Measurements from ENCODE around the gene LEMD1.
"Not testable (repeated sequence)": the region's sequence is repeated elsewhere in the genome, so short reads cannot be mapped to it uniquely, and the experiment has no call there.

The LEMD1 gene

DNA sequence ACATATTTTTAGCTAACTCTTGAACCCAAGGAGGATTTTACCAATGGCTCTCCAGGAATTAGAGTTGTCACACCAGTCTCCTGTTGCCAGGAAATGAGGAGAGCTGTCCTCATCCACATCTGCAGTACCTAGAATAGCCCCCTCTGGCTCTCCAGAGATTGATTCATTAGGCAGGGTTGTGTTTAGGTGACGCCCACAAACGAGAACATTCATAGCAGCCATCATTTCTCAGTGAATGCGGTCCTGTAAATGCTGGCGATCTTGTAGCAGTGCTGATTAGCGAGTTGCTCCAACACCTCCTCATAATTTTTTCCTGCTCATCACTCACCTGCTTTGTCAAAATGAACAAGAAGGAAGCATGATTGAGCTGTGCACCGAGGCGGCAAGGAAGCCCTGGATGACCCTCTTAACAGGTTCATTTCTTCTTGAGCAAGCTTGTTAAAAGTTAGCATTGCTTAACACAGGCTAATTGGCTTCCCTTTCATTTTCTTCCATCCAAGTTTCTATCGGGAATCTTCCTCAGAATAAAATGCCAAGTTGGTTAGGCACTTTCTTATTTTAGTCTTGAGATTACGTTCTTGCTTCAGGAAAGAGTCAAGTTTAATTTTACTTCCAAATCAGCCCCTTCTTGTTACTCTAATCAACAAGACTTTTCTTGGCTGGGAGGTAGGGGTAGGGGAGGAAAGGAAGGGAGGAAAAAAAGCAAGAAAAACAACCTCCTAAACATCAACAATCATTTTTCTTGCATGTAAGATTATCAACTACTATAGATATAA, 48.6 kb downstream of the LEMD1 start:
- H3K27ac ChIP-seq (ENCODE audit: low read depth in 2 of 2, low read length in 2 of 2), result no peak overlapping the region
- no peaks in the 10 kb centered on the region for H3K27me3 ChIP-seq (ENCODE audit: control insufficient read depth in 2 of 2, insufficient read depth in 2 of 2, low read length in 2 of 2)
- H3K9ac ChIP-seq (ENCODE audit: low read depth in 1 of 2, low read length in 2 of 2), result no peak overlapping the region
- H3K4me1 ChIP-seq (ENCODE audit: control insufficient read depth in 2 of 2, insufficient read depth in 2 of 2, low read length in 2 of 2), result peaks cover 0 to 4% of the 10 kb centered on the region in 2 donors
- no peaks in the 10 kb centered on the region for H3K9me3 ChIP-seq (ENCODE audit: control insufficient read depth in 2 of 2, low read length in 2 of 2)
- H3K4me3 ChIP-seq (ENCODE audit: low read length in 2 of 2), result no peak overlapping the region
- H3K36me3 ChIP-seq (ENCODE audit: control insufficient read depth in 2 of 2, insufficient read depth in 2 of 2, low read length in 2 of 2), result no peaks in the 10 kb centered on the region

DNA sequence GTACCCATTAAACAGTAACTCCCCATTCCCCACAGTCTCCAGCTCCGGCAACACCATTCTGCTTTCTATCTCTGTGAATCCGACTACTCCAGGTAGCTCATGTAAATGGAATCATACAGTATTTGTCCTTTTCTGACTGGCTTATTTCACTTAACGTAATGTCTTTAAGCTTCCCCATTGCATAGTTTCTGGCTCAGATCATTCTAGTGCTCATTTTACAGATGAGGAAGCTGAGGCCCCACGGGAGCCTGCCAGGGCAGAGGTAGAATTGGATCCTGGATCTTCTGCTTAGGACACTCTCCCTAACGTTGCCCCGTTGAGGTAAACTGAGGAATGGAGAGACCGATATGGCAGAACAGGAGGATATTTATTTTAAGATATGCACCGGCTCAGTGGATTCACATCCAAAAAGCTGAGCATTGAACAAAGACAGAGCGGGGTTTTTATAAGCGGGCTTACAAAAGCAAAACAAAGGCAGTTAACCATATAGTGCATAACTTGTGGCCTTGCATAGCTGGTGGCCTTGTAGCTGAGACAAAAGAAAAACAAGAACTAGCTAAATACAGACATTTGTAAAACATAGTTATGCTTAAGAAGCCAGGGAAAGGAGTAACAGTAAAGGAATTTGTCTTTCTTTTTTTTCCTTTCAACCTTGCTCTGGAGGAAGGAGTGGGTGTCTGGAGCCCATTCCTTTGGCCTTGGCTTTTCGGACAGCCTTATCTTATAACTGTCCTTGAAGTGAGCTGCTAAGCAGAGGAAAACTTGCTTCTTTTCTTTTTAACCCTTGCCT, 49.8 kb downstream of the LEMD1 start:
- Histone ChIP-seq H3K27me3 (ENCODE audit: control insufficient read depth in 2 of 2, insufficient read depth in 2 of 2, low read length in 2 of 2) (no peaks in the 10 kb centered on the region), H3K4me3 (ENCODE audit: low read length in 2 of 2) (no peak overlapping the region), H3K9me3 (ENCODE audit: control insufficient read depth in 2 of 2, low read length in 2 of 2) (no peaks in the 10 kb centered on the region), H3K36me3 (ENCODE audit: control insufficient read depth in 2 of 2, insufficient read depth in 2 of 2, low read length in 2 of 2) (no peaks in the 10 kb centered on the region), H3K27ac (ENCODE audit: low read depth in 2 of 2, low read length in 2 of 2) (no peak overlapping the region), H3K4me1 (ENCODE audit: control insufficient read depth in 2 of 2, insufficient read depth in 2 of 2, low read length in 2 of 2) (peaks cover 0 to 4% of the 10 kb centered on the region in 2 donors), H3K9ac (ENCODE audit: low read depth in 1 of 2, low read length in 2 of 2) (no peak overlapping the region)

DNA sequence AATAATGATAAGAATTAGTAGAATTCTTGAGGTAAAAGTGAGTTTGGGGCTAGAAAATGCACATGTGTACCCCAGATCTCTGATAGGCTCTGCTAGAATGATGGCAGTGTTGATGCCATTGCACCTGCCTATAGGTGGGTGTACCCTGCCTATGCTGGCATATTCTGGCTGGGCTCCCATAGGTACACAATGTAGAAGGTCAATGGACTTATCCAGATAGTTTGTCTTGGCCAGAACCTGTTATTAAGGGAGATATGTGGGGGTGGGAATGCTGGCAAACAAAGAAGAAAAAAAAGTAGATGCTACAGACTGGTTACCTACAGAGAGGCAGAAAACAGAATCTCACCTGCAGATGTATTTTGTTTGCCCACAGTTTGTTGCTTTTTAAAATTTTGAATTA, 51.1 kb downstream of the LEMD1 start:
- Histone ChIP-seq H3K4me1 (ENCODE audit: control insufficient read depth in 2 of 2, insufficient read depth in 2 of 2, low read length in 2 of 2) (peaks cover 1 to 6% of the 10 kb centered on the region in 2 donors), H3K9me3 (ENCODE audit: control insufficient read depth in 2 of 2, low read length in 2 of 2) (no peaks in the 10 kb centered on the region), H3K36me3 (ENCODE audit: control insufficient read depth in 2 of 2, insufficient read depth in 2 of 2, low read length in 2 of 2) (no peaks in the 10 kb centered on the region), H3K9ac (ENCODE audit: low read depth in 1 of 2, low read length in 2 of 2) (no peak overlapping the region), H3K27me3 (ENCODE audit: control insufficient read depth in 2 of 2, insufficient read depth in 2 of 2, low read length in 2 of 2) (no peaks in the 10 kb centered on the region), H3K27ac (ENCODE audit: low read depth in 2 of 2, low read length in 2 of 2) (no peak overlapping the region), H3K4me3 (ENCODE audit: low read length in 2 of 2) (no peak overlapping the region)

DNA sequence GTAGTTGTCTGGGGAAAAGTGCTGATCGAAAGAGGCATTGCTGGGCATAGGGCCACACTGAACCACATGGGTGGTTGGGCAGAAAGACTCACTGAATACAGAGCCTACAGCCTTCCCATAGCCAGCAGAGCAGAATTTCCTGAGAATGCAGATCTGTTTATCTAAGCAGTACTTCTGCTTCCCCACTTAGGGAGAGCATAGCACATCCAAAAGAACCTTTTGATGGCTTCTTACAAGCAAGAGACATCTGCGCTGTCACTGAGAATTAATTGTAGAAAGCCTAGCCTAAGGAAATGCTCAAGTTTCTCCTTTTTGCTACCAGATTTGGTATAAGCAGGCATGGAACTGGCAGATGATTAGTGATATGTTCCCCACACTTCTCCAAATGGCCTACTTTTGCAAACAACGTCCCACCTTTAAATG, 52.1 kb downstream of the LEMD1 start:
- Histone ChIP-seq H3K9ac (ENCODE audit: low read depth in 1 of 2, low read length in 2 of 2) (no peak overlapping the region), H3K36me3 (ENCODE audit: control insufficient read depth in 2 of 2, insufficient read depth in 2 of 2, low read length in 2 of 2) (no peaks in the 10 kb centered on the region), H3K4me1 (ENCODE audit: control insufficient read depth in 2 of 2, insufficient read depth in 2 of 2, low read length in 2 of 2) (peaks cover 2 to 8% of the 10 kb centered on the region in 2 donors), H3K9me3 (ENCODE audit: control insufficient read depth in 2 of 2, low read length in 2 of 2) (no peaks in the 10 kb centered on the region), H3K27ac (ENCODE audit: low read depth in 2 of 2, low read length in 2 of 2) (no peak overlapping the region), H3K4me3 (ENCODE audit: low read length in 2 of 2) (no peak overlapping the region), H3K27me3 (ENCODE audit: control insufficient read depth in 2 of 2, insufficient read depth in 2 of 2, low read length in 2 of 2) (no peaks in the 10 kb centered on the region)

DNA sequence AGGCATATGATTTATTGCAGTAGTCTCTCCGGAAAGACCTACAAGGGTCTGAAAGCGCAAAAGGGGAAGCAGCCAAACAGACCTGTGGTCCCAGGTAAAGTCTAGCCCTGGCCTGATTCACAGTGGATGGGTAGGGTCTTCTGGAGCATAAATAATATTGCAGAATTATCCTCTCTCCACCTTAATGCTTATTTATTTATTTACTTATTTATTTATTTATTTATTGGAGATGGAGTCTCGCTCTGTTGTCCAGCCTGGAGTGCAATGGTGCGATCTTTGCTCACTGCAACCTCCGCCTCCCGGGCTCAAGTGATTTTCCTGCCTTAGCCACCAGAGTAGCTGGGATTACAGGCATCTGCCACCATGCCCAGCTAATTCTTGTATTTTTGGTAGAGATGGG, 53.4 kb downstream of the LEMD1 start:
- Histone ChIP-seq H3K4me3 (ENCODE audit: low read length in 2 of 2) (no peak overlapping the region), H3K27me3 (ENCODE audit: control insufficient read depth in 2 of 2, insufficient read depth in 2 of 2, low read length in 2 of 2) (no peaks in the 10 kb centered on the region), H3K9me3 (ENCODE audit: control insufficient read depth in 2 of 2, low read length in 2 of 2) (no peaks in the 10 kb centered on the region), H3K4me1 (ENCODE audit: control insufficient read depth in 2 of 2, insufficient read depth in 2 of 2, low read length in 2 of 2) (peaks cover 2 to 8% of the 10 kb centered on the region in 2 donors), H3K9ac (ENCODE audit: low read depth in 1 of 2, low read length in 2 of 2) (no peak overlapping the region), H3K36me3 (ENCODE audit: control insufficient read depth in 2 of 2, insufficient read depth in 2 of 2, low read length in 2 of 2) (no peaks in the 10 kb centered on the region), H3K27ac (ENCODE audit: low read depth in 2 of 2, low read length in 2 of 2) (no peak overlapping the region)

DNA sequence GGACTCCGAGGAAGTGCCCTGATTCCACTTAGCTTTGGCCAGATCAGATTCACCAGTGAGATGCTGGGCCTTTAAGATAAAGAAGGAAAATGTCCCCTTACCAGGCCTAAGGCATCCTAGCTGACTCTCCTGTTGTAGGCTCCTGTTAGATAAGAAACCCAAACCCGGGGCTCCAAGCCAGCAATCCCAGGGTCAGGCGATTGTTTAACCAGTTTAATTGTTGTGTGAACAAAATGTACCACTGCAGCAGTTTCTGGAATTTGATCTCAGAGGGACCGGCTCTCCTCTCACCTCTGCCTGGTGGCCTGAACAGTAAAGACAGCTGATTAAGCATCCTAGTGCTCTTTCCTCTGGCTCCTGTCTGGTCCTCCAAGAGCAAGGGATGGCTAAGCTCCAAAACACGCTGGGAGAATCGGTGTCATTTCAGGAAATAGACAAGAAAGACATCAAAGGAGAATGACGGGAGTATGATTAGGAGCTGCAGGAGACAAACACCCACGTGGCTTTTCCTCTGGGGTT, 55.9 kb downstream of the LEMD1 start:
- Histone ChIP-seq H3K4me3 (ENCODE audit: low read length in 2 of 2) (no peak overlapping the region), H3K36me3 (ENCODE audit: control insufficient read depth in 2 of 2, insufficient read depth in 2 of 2, low read length in 2 of 2) (no peaks in the 10 kb centered on the region), H3K9ac (ENCODE audit: low read depth in 1 of 2, low read length in 2 of 2) (no peak overlapping the region), H3K4me1 (ENCODE audit: control insufficient read depth in 2 of 2, insufficient read depth in 2 of 2, low read length in 2 of 2) (peaks cover 2 to 8% of the 10 kb centered on the region in 2 donors), H3K9me3 (ENCODE audit: control insufficient read depth in 2 of 2, low read length in 2 of 2) (no peaks in the 10 kb centered on the region), H3K27ac (ENCODE audit: low read depth in 2 of 2, low read length in 2 of 2) (no peak overlapping the region), H3K27me3 (ENCODE audit: control insufficient read depth in 2 of 2, insufficient read depth in 2 of 2, low read length in 2 of 2) (no peaks in the 10 kb centered on the region)

DNA sequence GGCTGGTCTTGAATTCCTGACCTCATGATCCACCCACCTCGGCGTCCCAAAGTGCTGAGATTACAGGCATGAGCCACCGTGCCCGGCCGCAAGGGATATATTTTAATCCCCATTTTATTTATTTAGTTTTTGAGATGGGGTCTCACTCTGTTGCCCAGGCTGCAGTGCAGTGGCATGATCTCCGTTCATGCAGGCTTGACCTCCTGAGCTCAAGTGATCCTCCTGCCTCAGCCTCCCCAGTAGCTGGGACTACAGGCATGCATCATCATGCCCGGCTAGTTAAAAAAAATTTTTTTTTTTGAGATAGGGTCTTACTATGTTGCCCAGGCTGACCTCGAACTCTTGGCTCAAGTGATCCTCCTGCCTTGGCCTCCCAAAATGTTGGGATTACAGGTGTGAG, 56.8 kb downstream of the LEMD1 start:
- not testable (repeated sequence) for H3K9ac ChIP-seq (ENCODE audit: low read depth in 1 of 2, low read length in 2 of 2); H3K4me1 ChIP-seq (ENCODE audit: control insufficient read depth in 2 of 2, insufficient read depth in 2 of 2, low read length in 2 of 2); H3K27me3 ChIP-seq (ENCODE audit: control insufficient read depth in 2 of 2, insufficient read depth in 2 of 2, low read length in 2 of 2); H3K4me3 ChIP-seq (ENCODE audit: low read length in 2 of 2); H3K9me3 ChIP-seq (ENCODE audit: control insufficient read depth in 2 of 2, low read length in 2 of 2); H3K36me3 ChIP-seq (ENCODE audit: control insufficient read depth in 2 of 2, insufficient read depth in 2 of 2, low read length in 2 of 2); H3K27ac ChIP-seq (ENCODE audit: low read depth in 2 of 2, low read length in 2 of 2)

DNA sequence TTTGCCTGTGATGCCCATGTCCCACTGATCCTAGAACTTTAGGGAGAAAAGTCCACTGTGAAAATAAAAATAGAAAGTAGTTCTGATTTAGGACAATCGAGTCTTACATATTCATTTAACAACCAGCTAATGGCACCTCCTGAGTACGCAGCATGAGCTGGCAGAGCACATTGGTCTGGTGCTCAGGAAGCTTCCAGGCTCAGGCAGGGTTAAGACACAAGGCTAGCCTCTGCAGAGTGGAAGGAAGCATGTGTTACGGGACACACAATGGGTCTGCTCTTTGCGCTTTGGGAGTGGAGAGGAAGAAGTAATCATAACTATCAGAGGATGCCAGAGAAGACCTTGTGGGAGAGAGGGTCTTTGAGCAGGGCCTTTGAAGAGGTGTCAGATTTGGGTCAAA, 61.0 kb downstream of the LEMD1 start:
- Histone ChIP-seq H3K9ac (ENCODE audit: low read depth in 1 of 2, low read length in 2 of 2) (no peak overlapping the region), H3K4me3 (ENCODE audit: low read length in 2 of 2) (no peak overlapping the region), H3K4me1 (ENCODE audit: control insufficient read depth in 2 of 2, insufficient read depth in 2 of 2, low read length in 2 of 2) (peaks cover 4% of the 10 kb centered on the region in 2 donors), H3K9me3 (ENCODE audit: control insufficient read depth in 2 of 2, low read length in 2 of 2) (no peaks in the 10 kb centered on the region), H3K27me3 (ENCODE audit: control insufficient read depth in 2 of 2, insufficient read depth in 2 of 2, low read length in 2 of 2) (no peaks in the 10 kb centered on the region), H3K27ac (ENCODE audit: low read depth in 2 of 2, low read length in 2 of 2) (no peak overlapping the region), H3K36me3 (ENCODE audit: control insufficient read depth in 2 of 2, insufficient read depth in 2 of 2, low read length in 2 of 2) (no peaks in the 10 kb centered on the region)

DNA sequence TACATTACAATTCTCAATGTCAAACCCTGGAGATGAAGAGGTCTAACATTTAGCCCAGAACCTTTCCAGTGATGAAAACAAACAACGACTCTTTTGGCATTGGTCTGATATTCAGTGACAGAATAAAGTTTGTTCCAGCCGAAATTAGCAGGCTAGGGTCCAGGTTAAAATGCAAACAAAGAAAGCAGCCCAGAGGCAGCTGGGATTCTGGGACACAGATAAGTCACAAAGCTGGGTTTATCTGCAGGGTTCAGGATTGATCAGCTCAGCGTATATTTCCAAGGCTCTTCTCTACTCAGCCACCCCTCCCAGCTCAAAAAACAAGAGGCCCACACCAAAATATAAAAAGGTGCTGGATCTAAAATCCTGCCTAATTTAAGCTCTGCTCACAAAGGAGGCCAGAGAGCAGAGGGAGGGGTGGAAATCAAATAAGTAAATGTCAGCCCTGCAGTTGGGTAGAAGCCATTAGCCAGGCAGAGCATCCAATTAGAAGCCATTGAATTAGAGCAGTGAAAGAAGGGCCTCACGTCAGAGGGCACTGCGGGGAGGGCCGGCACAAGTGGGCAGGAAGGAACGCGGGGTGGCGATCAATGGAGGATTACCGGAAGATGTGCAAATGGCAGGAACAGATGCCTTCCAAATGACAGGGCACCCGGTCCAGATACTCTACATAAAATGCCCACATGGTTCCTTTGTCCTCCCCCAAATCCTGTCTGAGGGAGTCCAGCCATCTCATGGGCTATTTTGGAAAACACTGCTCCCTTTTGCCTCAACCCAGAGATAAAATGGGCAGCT, 61.9 kb downstream of the LEMD1 start:
- no peaks in the 10 kb centered on the region for H3K9me3 ChIP-seq (ENCODE audit: control insufficient read depth in 2 of 2, low read length in 2 of 2)
- H3K4me3 ChIP-seq (ENCODE audit: low read length in 2 of 2), result no peak overlapping the region
- no peak overlapping the region for H3K27ac ChIP-seq (ENCODE audit: low read depth in 2 of 2, low read length in 2 of 2)
- no peaks in the 10 kb centered on the region for H3K36me3 ChIP-seq (ENCODE audit: control insufficient read depth in 2 of 2, insufficient read depth in 2 of 2, low read length in 2 of 2)
- H3K9ac ChIP-seq (ENCODE audit: low read depth in 1 of 2, low read length in 2 of 2), result no peak overlapping the region
- H3K4me1 ChIP-seq (ENCODE audit: control insufficient read depth in 2 of 2, insufficient read depth in 2 of 2, low read length in 2 of 2), result peaks cover 2 to 8% of the 10 kb centered on the region in 2 donors
- H3K27me3 ChIP-seq (ENCODE audit: control insufficient read depth in 2 of 2, insufficient read depth in 2 of 2, low read length in 2 of 2), result no peaks in the 10 kb centered on the region

DNA sequence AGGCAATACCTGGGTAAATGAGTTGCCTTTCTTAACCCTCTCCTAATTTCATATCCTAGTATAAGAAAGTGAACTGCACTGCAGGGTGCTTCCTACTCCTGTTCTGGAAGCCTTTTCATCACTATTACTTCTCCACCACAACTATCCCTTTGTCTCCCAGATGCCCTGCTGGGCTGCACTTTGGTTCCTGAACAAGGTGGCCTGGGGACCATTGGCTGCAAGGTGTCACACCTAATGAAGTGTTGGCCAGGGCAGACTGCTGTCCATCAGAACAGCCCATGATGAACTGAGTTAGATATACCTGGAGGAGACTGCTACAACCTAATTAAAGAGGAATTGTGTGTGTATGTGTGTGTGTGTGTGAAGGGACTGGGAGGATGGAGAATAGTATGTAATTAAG, 63.3 kb downstream of the LEMD1 start:
- Histone ChIP-seq H3K9me3 (ENCODE audit: control insufficient read depth in 2 of 2, low read length in 2 of 2) (no peaks in the 10 kb centered on the region), H3K4me3 (ENCODE audit: low read length in 2 of 2) (no peak overlapping the region), H3K36me3 (ENCODE audit: control insufficient read depth in 2 of 2, insufficient read depth in 2 of 2, low read length in 2 of 2) (no peaks in the 10 kb centered on the region), H3K9ac (ENCODE audit: low read depth in 1 of 2, low read length in 2 of 2) (no peak overlapping the region), H3K4me1 (ENCODE audit: control insufficient read depth in 2 of 2, insufficient read depth in 2 of 2, low read length in 2 of 2) (peaks cover 2 to 18% of the 10 kb centered on the region in 2 donors), H3K27ac (ENCODE audit: low read depth in 2 of 2, low read length in 2 of 2) (no peak overlapping the region), H3K27me3 (ENCODE audit: control insufficient read depth in 2 of 2, insufficient read depth in 2 of 2, low read length in 2 of 2) (no peaks in the 10 kb centered on the region)
